Left ventricle myocardium inferior (tissue), 1 donor: ENCODE measurements around the gene REEP6. TPM values are rescaled to one million over a fixed set of nuclear protein-coding genes. Genes with fewer than 3 reads are reported as not detected.

Experiments used
- DNase-seq: peaks from one replicate; pipeline ENCODE4 v3.0.0-alpha.2; 2020
- H3K27ac ChIP-seq: fragments of 200-600 bp; replicated peaks from 2 replicates; pipeline ENCODE4 v1.8.0; 2021
- H3K27me3 ChIP-seq: fragments of 200-600 bp; 2 replicates; pipeline ENCODE4 v1.8.0; 2021; ENCODE audit warnings: low read depth
- H3K36me3 ChIP-seq: fragments of 200-600 bp; 2 replicates; pipeline ENCODE4 v1.8.0; 2021
- H3K4me1 ChIP-seq: fragments of 200-600 bp; 2 replicates; pipeline ENCODE4 v1.8.0; 2021
- H3K4me3 ChIP-seq: fragments of 200-600 bp; 2 replicates; pipeline ENCODE4 v1.8.0; 2021; ENCODE audit warnings: mild to moderate bottlenecking, moderate library complexity
- H3K9me3 ChIP-seq: fragments of 200-600 bp; replicated peaks from 2 replicates; pipeline ENCODE4 v1.8.0; 2021
- intact Hi-C: fragments of 100-400 bp; cut with micrococcal nuclease; formaldehyde crosslinking; loops from one replicate; pipeline ENCODE4 v1.11.0; 2022
- total RNA-seq: library from RNA; stranded (reverse); fragmentation: NEBNext Ultra II Directional; extraction: Animal tissue kit (Norgen Biotek cat#: 25700); gene quantifications from one replicate; pipeline ENCODE4 v1.2.1, GENCODE V29; 2021
- TF ChIP-seq, protein P1 (sequence below): fragments of 200-600 bp; IDR thresholded peaks from 2 replicates; pipeline ENCODE4 v1.8.0; 2021; ENCODE audit warnings: antibody characterized with exemption, mild to moderate bottlenecking, borderline replicate concordance
- donor health status: DM: no; HTN: yes; CAD: no; lungs with severe emphysema.

The REEP6 gene
- total RNA-seq, 1 donor from 2014 or later: 1.9 TPM

DNA sequence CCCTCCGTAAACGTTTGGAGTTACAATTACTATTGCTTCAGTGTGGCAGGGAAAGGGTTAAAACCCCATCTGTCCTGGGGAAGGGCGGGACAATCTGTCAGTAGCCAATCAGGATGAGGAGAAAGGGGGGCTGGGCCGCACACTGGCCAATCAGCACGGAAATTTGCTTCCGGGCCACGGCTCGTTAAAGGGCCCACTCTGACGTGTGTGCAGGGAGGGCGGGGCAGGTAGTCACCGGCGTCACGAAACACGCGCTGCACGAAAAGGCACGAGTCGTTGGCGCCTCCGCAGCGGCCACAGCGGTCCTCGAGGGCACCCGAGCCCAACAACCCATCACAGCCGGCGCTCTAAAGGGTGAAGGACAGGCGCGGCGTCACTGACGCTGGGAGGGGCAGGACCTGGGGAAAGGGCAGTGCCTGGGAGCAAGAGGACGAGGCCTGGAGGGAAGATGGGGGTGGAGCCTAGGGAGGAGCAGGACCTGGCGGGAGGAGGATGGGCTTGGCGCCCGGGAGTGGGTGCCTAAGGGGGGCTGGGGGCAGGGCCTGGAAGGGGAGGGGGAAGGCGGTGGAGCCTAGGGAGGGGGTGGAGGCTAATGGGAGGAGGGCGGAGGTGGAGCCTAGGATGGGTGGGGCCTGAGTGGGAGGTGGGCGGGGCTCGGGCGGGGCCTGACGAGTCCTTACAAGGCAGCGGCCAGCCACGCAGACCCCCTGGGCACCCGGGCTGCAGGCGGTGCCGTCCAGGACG, 17.0 kb downstream of the REEP6 start:
- DNase-seq: peak; percentile 92
- Histone ChIP-seq H3K36me3 (peaks cover 5% of the 10 kb centered on the region), H3K4me1 (peaks cover 59% of the 10 kb centered on the region), H3K27me3 (peaks cover 42% of the 10 kb centered on the region), H3K4me3 (peak overlapping the region; percentile 60), H3K27ac (peak overlapping the region; percentile 88), H3K9me3 (no peaks in the 10 kb centered on the region)
- intact Hi-C loops: no loop called here
- TF ChIP-seq, protein P1, sequence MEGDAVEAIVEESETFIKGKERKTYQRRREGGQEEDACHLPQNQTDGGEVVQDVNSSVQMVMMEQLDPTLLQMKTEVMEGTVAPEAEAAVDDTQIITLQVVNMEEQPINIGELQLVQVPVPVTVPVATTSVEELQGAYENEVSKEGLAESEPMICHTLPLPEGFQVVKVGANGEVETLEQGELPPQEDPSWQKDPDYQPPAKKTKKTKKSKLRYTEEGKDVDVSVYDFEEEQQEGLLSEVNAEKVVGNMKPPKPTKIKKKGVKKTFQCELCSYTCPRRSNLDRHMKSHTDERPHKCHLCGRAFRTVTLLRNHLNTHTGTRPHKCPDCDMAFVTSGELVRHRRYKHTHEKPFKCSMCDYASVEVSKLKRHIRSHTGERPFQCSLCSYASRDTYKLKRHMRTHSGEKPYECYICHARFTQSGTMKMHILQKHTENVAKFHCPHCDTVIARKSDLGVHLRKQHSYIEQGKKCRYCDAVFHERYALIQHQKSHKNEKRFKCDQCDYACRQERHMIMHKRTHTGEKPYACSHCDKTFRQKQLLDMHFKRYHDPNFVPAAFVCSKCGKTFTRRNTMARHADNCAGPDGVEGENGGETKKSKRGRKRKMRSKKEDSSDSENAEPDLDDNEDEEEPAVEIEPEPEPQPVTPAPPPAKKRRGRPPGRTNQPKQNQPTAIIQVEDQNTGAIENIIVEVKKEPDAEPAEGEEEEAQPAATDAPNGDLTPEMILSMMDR: no peak

DNA sequence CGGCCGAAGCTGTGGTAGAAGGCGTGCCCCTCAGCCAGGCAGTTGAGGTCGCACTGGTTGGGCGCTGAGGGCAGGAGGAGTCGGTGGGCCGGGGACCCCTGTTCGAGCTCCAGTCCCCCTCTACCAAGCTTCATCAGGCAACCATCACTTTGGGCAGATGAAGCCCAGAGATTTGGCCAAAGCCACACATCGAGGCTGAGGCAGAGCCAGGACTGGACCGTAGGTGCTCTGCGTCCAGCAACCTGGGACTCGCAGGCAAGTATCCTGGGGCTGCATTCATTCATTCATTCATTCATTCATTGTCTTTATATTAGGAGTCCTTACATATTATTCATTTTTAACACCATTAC, 17.5 kb downstream of the REEP6 start:
- no peak for DNase-seq
- H3K27ac ChIP-seq: peak overlapping the region; percentile 88
- H3K4me3 ChIP-seq: peak overlapping the region; percentile 60
- no peaks in the 10 kb centered on the region for H3K9me3 ChIP-seq
- H3K36me3 ChIP-seq: peaks cover 5% of the 10 kb centered on the region
- H3K27me3 ChIP-seq: peaks cover 41% of the 10 kb centered on the region
- TF ChIP-seq, protein P1: no peak
- intact Hi-C loops: no loop called here
- H3K4me1 ChIP-seq: peaks cover 58% of the 10 kb centered on the region

DNA sequence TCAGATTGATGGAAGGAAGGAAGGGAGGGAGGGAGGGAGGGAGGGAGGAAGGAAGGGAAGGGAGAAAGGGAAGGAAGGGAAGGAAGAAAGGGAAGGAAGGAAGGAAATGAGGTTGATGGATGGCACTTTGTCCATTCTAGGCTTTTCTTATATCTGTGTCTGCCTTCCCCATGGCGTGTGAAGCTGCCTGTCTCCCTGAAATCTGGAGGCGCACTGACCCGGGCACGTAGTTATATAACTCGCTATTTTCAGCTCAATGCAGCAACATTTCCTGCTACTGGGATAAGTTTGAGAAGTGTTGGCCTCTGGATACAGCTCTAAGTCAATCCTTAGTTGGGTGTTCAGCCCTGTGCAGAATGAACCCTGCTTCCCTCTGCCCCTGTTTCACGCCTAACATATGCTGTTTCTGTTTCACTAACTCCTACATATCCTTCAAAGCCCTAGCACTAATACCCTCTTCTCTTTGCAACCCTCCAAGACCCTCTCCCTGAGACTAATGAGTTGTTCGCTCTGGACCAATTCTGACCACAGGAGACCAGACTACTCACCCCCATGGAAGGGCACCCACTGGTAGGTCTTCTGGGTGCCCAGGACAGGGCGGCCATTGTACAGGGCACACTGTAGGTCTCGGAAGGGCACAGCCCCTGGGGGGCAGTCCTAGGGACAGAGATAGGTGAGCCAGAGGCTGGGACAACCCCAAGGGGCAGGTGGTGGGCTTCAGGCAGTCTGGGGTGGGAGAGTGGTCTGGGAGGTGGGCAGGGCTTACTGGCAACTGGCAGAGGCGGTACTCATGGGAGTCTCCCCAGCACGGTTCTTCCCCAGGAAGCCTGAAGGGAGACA, 18.8 kb downstream of the REEP6 start:
- Histone ChIP-seq H3K27me3 (peaks cover 45% of the 10 kb centered on the region), H3K4me3 (no peak overlapping the region), H3K4me1 (peaks cover 57% of the 10 kb centered on the region), H3K9me3 (no peaks in the 10 kb centered on the region), H3K36me3 (peaks cover 5% of the 10 kb centered on the region), H3K27ac (peak overlapping the region; percentile 27)
- TF ChIP-seq, protein P1: no peak
- intact Hi-C loops: no loop called here
- DNase-seq: no peak

DNA sequence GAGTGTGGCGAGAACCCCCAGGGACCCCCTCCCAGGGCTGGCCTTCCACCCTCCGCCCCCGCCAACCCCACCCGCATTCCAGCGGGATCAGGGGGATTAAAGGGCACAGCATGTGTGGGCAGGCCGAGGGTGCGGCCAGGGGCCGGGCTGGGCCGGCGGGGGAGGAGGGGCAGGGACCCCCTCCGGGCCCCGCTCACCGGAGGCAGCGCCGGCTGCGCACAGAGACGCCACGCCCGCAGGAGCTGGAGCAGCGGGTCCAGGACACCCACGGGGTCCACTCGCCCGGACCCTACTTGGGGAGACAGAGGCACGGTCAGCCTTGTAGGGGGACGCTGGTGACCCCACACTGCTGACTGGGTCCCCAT, 19.4 kb downstream of the REEP6 start:
- peaks cover 51% of the 10 kb centered on the region for H3K27me3 ChIP-seq
- H3K9me3 ChIP-seq: no peaks in the 10 kb centered on the region
- H3K4me1 ChIP-seq: peaks cover 57% of the 10 kb centered on the region
- no peak overlapping the region for H3K4me3 ChIP-seq
- intact Hi-C loops: no loop called here
- DNase-seq: no peak
- H3K27ac ChIP-seq: peak overlapping the region; percentile 27
- peaks cover 2% of the 10 kb centered on the region for H3K36me3 ChIP-seq
- TF ChIP-seq, protein P1: no peak

DNA sequence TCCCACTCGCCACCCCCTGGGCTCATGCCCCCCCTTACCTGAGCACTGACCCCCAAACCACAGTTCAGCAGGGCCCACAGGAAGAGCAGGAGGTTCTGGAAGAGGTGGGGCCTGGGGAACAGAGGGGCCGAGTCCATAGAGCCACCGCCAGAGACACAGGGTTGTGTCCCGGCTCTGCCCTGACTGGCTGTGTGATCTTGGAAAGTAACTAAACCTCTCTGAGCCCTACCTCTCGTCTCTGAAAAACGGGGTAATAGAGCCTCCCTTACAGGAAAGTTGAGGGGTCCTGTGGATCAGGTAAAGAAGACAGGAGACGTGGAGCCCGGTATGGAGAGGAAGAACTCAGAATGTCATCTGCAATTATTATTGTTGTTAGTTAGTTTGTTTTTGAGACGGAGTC, 19.8 kb downstream of the REEP6 start:
- no peaks in the 10 kb centered on the region for H3K36me3 ChIP-seq
- DNase-seq: no peak
- peaks cover 52% of the 10 kb centered on the region for H3K27me3 ChIP-seq
- intact Hi-C loops: no loop called here
- TF ChIP-seq, protein P1: no peak
- peak overlapping the region; percentile 27 for H3K27ac ChIP-seq
- no peaks in the 10 kb centered on the region for H3K9me3 ChIP-seq
- peaks cover 57% of the 10 kb centered on the region for H3K4me1 ChIP-seq
- H3K4me3 ChIP-seq: no peak overlapping the region
